K562 (cell line): Measurements from ENCODE around the gene DPP3. TPM values are rescaled to one million over a fixed set of nuclear protein-coding genes. Genes with fewer than 3 reads are reported as not detected.

Source experiments
- BCOR ChIP-seq: fragments of 450-650 bp; IDR thresholded peaks from 2 replicates; pipeline ENCODE4 v1.6.1; 2016
- E2F3 ChIP-seq: fragments of 250-450 bp; sonication (Bioruptor Pico); IDR thresholded peaks from 2 replicates; pipeline ENCODE4 v1.4.0; 2020; ENCODE audit warnings: mild to moderate bottlenecking
- MYNN ChIP-seq, 2 experiments: sonication (generic); formaldehyde crosslinking in 1 of 2; IDR thresholded peaks; 2 replicates each; pipeline versions ENCODE4 v1.5.0 to v1.6.1; 2016 to 2020; ENCODE audit warnings: antibody characterized with exemption in 1 of 2, missing genetic modification reagents in 1 of 2
- NFIX ChIP-seq: fragments of 250-450 bp; sonication (Bioruptor Pico); IDR thresholded peaks from 2 replicates; pipeline ENCODE4 v1.4.0; 2020; ENCODE audit warnings: low read depth, mild to moderate bottlenecking, moderate library complexity
- PRMT5 ChIP-seq: sonication (generic); formaldehyde crosslinking; IDR thresholded peaks from 2 replicates; pipeline ENCODE4 v1.5.0; 2020; ENCODE audit warnings: missing genetic modification reagents
- TAF7 ChIP-seq: fragments of 450-650 bp; IDR thresholded peaks from 2 replicates; pipeline ENCODE4 v1.6.1; 2016; ENCODE audit warnings: missing genetic modification characterization, missing compliant biosample characterization
- TCF3 ChIP-seq: sonication (generic); formaldehyde crosslinking; IDR thresholded peaks from 2 replicates; pipeline ENCODE4 v1.4.0; 2020; ENCODE audit warnings: mild to moderate bottlenecking, missing genetic modification reagents
- TEAD1 ChIP-seq, 2 experiments: fragments of 450-650 bp in 1 of 2; sonication (generic) in 1 of 2; formaldehyde crosslinking; IDR thresholded peaks; 2 replicates each; pipeline versions ENCODE4 v1.4.0 to v1.8.0; 2020 to 2022; ENCODE audit warnings: mild to moderate bottlenecking in 2 of 2, missing genetic modification reagents in 1 of 2
- polyA plus RNA-seq, 8 experiments: library from polyadenylated mRNA; depleted of rRNA in 4 of 8; stranded (reverse) in 5 of 8; unstranded in 3 of 8; fragments of >200 nt; fragmentation: Nextera tagmentation in 2 of 8; fragmentation: Illumina TruSeq in 1 of 8; extraction: Ambion mirVana in 2 of 8; extraction: Trizol in 1 of 8; gene quantifications; 2 replicates each; pipeline versions ENCODE4 v1.2.1 to v1.2.3, GENCODE V29; 2011 to 2014; ENCODE audit warnings: inconsistent platforms in 1 of 8, missing spikeins in 1 of 8
- total RNA-seq, 7 experiments: library from RNA; depleted of rRNA in 6 of 7; stranded (reverse); fragments of >200 nt in 6 of 7; fragmentation: Illumina TruSeq in 2 of 7; extraction: Trizol in 2 of 7; gene quantifications; 2 replicates each; pipeline versions ENCODE4 v1.2.1 to v1.2.3, GENCODE V29; 2011 to 2021; ENCODE audit warnings: low replicate concordance in 1 of 7
- TF ChIP-seq, protein P1 (sequence below): sonication (generic); formaldehyde crosslinking; IDR thresholded peaks from 2 replicates; pipeline ENCODE4 v1.8.1; 2023; ENCODE audit warnings: mild to moderate bottlenecking, missing genetic modification reagents
- TF ChIP-seq, protein P2 (sequence below): fragments of 200-800 bp; sonication (Bioruptor generic); IDR thresholded peaks from 2 replicates; pipeline ENCODE4 v1.6.1; 2017; ENCODE audit warnings: missing genetic modification characterization, missing compliant biosample characterization
- TF ChIP-seq, protein P3 (sequence below): sonication (generic); formaldehyde crosslinking; IDR thresholded peaks from 2 replicates; pipeline ENCODE4 v1.8.1; 2023; ENCODE audit warnings: mild to moderate bottlenecking, missing genetic modification reagents
- TF ChIP-seq, protein P4 (sequence below): sonication (generic); formaldehyde crosslinking; IDR thresholded peaks from 2 replicates; pipeline ENCODE4 v1.8.1; 2023; ENCODE audit warnings: mild to moderate bottlenecking, missing genetic modification reagents, moderate library complexity
- TF ChIP-seq, protein P5 (sequence below): IDR thresholded peaks from 2 replicates; pipeline ENCODE4 v1.6.1; 2016; ENCODE audit warnings: missing genetic modification characterization, missing compliant biosample characterization

Gene DPP3
- total and polyA plus RNA-seq, 9 of the 15 experiments (the other 6 are each of a cell fraction or from before 2014, with no cell fraction given), result 3.7 to 69.2 (median 43.3) TPM

DNA sequence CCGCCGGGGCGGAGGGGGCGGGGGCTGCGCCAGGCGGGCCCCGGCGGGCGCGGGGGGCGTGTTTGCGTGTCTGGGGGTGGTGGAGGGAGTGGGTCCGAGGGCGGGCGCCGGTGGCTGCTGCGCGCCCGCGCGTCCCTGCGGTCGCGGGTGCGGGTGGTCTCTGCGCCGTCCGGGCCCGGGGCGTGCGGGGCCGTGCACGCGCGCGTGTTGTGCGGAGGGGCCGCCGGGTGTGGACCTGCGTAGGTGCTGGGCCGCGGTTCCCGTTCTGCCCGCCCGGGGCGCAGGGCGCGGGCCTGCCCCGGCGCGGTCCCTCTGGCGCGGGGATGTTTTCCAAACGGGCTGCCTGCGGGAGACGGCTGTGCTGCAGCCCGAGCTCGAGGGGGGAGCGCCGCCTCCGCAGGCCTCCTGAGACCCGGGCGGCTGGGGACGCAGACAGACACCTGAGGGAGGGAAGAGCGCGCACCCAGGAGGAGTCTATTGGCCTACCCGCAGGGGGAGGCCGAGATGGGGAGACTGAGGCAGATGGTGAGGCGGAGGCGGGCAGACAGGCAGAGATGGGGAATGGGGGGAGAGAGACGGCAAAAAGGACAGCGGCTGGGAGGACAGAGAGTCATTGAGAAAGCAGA lies 13.1 kb upstream of the DPP3 start (continued):
- TF ChIP-seq, protein P1, sequence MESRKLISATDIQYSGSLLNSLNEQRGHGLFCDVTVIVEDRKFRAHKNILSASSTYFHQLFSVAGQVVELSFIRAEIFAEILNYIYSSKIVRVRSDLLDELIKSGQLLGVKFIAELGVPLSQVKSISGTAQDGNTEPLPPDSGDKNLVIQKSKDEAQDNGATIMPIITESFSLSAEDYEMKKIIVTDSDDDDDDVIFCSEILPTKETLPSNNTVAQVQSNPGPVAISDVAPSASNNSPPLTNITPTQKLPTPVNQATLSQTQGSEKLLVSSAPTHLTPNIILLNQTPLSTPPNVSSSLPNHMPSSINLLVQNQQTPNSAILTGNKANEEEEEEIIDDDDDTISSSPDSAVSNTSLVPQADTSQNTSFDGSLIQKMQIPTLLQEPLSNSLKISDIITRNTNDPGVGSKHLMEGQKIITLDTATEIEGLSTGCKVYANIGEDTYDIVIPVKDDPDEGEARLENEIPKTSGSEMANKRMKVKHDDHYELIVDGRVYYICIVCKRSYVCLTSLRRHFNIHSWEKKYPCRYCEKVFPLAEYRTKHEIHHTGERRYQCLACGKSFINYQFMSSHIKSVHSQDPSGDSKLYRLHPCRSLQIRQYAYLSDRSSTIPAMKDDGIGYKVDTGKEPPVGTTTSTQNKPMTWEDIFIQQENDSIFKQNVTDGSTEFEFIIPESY (CRISPR knock-in tag), result no peak
- TF ChIP-seq NFIX (CRISPR knock-in tag), result no peak
- no peak for TF ChIP-seq MYNN (IDR thresholded peaks at IDR 0.05)
- no peak for TF ChIP-seq MYNN (CRISPR knock-in tag; IDR thresholded peaks at IDR 0.05)
- TF ChIP-seq, protein P2, sequence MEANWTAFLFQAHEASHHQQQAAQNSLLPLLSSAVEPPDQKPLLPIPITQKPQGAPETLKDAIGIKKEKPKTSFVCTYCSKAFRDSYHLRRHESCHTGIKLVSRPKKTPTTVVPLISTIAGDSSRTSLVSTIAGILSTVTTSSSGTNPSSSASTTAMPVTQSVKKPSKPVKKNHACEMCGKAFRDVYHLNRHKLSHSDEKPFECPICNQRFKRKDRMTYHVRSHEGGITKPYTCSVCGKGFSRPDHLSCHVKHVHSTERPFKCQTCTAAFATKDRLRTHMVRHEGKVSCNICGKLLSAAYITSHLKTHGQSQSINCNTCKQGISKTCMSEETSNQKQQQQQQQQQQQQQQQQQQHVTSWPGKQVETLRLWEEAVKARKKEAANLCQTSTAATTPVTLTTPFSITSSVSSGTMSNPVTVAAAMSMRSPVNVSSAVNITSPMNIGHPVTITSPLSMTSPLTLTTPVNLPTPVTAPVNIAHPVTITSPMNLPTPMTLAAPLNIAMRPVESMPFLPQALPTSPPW (CRISPR knock-in tag), result 0 out of 2 replicates have a peak, but pooled peaks have one; percentile 46
- TF ChIP-seq TAF7, result no peak
- no peak for TF ChIP-seq TEAD1 (CRISPR knock-in tag; IDR thresholded peaks at IDR 0.05)
- TF ChIP-seq, protein P3, sequence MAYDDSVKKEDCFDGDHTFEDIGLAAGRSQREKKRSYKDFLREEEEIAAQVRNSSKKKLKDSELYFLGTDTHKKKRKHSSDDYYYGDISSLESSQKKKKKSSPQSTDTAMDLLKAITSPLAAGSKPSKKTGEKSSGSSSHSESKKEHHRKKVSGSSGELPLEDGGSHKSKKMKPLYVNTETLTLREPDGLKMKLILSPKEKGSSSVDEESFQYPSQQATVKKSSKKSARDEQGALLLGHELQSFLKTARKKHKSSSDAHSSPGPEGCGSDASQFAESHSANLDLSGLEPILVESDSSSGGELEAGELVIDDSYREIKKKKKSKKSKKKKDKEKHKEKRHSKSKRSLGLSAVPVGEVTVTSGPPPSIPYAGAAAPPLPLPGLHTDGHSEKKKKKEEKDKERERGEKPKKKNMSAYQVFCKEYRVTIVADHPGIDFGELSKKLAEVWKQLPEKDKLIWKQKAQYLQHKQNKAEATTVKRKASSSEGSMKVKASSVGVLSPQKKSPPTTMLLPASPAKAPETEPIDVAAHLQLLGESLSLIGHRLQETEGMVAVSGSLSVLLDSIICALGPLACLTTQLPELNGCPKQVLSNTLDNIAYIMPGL, result no peak
- no peak for TF ChIP-seq PRMT5 (CRISPR knock-in tag)
- TF ChIP-seq, protein P4, sequence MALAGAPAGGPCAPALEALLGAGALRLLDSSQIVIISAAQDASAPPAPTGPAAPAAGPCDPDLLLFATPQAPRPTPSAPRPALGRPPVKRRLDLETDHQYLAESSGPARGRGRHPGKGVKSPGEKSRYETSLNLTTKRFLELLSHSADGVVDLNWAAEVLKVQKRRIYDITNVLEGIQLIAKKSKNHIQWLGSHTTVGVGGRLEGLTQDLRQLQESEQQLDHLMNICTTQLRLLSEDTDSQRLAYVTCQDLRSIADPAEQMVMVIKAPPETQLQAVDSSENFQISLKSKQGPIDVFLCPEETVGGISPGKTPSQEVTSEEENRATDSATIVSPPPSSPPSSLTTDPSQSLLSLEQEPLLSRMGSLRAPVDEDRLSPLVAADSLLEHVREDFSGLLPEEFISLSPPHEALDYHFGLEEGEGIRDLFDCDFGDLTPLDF (CRISPR knock-in tag), result no peak
- TF ChIP-seq E2F3 (CRISPR knock-in tag), result no peak
- 0 out of 2 replicates have a peak, but pooled peaks have one; percentile 20 for TF ChIP-seq BCOR
- TF ChIP-seq TCF3, result no peak
- TF ChIP-seq, protein P5, sequence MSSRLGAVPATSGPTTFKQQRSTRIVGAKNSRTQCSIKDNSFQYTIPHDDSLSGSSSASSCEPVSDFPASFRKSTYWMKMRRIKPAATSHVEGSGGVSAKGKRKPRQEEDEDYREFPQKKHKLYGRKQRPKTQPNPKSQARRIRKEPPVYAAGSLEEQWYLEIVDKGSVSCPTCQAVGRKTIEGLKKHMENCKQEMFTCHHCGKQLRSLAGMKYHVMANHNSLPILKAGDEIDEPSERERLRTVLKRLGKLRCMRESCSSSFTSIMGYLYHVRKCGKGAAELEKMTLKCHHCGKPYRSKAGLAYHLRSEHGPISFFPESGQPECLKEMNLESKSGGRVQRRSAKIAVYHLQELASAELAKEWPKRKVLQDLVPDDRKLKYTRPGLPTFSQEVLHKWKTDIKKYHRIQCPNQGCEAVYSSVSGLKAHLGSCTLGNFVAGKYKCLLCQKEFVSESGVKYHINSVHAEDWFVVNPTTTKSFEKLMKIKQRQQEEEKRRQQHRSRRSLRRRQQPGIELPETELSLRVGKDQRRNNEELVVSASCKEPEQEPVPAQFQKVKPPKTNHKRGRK (tag), result no peak
